NOMO-1 treated with DMSO at 0.1 percent for 48 hours (cell line): Measurements from ENCODE around the gene PTBP1.
A peak's percentile ranks its signal among the peaks of the same experiment; 100 is the strongest.
"Not testable (repeated sequence)": the region's sequence is repeated elsewhere in the genome, so short reads cannot be mapped to it uniquely, and the experiment has no call there.

ENCODE experiments used
- DNase-seq: peaks from one replicate; lab custom pipeline; 2025; ENCODE audit not compliant: unreplicated experiment; lab: John Stamatoyannopoulos, UW

PTBP1 gene

DNA sequence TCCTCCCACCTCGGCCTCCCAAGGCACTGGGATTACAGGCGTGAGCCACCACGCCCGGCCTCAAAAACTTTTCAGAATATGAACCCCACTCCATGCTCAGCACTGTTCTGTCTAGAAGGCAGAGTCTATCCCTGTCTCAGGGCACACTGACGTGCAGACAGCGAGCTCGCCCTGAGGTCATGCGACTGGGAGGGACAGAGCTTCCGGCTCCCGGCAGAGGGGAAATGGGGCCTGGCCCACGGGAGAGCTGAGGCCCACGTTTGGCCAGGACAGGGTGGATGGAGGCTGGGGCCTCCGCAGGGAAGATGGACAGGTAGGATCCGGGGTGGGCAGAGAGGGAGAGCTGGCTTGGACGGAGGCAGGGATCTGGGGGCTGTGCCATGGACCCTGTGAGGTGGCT is 27.6 kb downstream of the PTBP1 start:
- peak; percentile 64 for DNase-seq

DNA sequence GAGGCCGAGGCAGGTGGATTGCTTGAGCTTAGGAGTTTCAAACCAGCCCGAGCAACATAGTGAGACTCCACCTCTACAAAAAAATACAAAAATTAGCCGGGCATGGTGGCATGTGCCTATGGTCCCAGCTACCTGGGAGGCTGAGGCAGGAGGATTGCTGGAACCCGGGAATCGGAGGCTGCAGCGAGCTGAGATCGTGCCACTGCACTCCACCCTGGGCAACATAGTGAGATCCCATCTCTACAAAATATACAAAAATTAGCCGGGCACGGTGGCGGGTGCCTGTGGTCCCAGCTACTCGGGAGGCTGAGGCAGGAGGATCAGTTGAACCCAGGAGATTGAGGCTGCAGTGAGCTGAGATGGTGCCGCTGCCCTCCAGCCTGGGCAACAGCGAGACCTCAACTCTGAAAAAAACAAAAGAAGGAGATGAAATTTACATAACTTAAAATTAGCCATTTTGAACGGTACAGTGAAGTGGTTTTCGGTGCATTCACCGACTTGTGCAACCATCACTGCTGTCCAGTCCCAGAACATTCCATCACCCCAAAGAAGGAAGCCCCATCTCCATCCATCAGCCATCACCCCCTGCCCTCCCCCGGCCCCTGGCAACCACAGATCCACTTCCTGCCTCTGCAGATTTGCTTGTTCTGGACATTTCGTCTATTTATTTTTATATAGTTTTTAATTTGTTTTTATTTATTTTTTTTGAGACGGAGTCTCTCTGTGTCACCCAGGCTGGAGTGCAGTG is 28.8 kb downstream of the PTBP1 start:
- peak; percentile 47 for DNase-seq

DNA sequence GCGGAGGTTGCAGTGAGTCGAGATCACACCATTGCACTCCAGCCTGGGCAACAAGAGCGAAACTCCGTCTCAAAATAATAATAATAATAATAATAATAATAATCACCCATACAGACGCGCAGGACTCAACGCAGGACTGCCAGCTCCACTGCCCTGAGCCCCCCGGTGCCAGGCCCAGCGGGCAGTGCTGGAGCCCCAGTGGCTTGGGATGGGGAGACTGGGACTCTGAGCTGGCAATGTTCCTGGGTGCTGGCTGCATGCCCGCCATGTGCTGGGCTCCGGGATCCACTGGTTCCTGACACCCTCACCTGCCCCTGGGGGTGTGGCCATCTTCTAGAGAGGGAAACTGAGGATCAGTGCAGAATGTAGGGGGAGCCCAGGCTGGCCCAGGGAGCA is 30.1 kb downstream of the PTBP1 start:
- DNase-seq, result no peak

DNA sequence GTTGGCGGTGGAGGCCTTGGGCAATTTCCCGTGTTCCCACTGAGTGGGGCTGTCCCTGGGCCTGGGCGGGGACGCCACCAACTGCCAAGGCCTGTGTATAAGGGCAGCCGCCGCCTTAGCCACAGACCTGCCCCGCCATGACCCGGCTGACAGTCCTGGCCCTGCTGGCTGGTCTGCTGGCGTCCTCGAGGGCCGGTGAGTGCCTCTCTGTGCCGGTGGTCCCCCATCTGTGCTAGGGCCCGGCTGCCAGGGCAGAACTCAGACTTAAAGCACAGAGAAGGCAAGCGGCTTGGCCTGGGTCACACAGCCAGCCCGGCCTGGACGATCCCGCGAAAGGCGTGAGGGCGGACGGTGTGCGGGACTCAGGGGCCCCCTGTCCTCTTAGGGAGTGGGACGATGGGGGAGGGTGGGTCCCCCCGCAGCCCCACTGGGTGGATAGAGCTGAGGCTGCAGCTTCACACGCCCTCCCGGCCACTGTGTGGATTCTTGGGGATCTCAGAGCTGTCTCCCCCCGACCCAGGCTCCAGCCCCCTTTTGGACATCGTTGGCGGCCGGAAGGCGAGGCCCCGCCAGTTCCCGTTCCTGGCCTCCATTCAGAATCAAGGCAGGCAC is 30.6 kb downstream of the PTBP1 start, which contains the start of gene AZU1:
TSS of gene AZU1 (plus strand) at position 128 of the 612 bp plus-strand sequence. CDS start at position 138, 10 bp downstream.
- peak; percentile 80 for DNase-seq

DNA sequence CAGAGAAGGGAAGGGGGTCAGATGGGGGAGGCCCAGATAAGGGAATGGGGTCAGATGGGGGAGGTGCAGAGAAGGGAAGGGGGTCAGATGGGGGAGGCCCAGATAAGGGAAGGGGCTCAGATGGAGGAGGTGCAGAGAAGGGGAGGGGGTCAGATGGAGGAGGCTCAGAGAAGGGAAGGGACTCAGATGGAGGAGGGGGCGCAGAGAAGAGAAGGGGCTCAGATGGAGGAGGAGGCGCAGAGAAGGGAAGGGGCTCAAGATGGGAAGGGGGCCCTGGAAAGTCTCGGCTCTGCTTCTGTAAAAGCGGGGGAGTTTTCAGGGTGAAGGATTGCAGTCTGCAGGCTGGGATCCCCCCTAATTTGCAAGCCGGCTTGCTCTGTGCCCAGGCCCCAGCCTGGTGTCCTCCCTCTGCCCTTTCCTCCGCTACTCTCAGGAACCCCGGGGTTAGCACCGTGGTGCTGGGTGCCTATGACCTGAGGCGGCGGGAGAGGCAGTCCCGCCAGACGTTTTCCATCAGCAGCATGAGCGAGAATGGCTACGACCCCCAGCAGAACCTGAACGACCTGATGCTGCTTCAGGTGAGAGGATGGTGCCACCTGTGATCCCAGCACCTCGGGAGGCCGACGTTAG is 32.0 kb downstream of the PTBP1 start:
- DNase-seq, result no peak

DNA sequence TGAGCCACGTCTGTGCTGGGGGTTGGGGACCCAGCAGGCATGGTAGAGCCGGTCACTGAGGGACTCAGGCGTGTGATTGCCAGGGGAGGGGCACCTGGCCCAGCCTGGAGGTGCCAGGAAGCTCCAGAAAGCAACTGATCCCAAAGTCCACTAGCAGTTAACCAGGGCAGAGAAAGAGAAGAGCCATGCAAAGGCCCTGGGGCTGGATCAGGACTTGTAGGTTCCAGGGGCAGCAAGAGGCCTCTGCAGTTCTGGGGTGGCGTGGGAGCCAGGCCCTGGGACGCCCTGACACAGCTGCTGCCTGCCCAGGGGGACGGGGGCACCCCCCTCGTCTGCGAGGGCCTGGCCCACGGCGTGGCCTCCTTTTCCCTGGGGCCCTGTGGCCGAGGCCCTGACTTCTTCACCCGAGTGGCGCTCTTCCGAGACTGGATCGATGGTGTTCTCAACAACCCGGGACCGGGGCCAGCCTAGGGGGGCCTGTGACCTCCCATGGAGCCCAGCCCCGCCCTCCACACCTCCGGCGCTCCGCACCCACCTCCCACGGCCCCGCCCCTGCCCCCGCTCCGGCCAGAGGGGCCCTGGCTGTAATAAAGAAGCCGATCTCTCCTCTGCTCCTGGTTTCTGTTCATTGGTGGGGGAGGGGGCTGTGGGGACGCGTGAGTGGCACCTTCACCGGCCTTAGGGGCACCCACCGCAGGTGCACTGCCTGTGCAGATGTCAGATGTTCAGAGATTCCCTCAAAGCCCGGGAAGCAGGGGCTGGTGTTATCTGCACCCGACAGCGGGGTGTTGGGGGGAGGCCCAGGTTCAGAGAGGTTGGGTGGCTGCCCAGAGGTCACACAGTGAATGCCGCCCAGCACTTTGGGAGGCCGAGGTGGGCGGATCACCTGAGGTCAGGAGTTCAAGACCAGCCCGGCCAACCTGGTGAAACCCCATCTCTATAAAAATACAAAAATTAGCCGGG is 34.4 kb downstream of the PTBP1 start:
- DNase-seq, result no peak

DNA sequence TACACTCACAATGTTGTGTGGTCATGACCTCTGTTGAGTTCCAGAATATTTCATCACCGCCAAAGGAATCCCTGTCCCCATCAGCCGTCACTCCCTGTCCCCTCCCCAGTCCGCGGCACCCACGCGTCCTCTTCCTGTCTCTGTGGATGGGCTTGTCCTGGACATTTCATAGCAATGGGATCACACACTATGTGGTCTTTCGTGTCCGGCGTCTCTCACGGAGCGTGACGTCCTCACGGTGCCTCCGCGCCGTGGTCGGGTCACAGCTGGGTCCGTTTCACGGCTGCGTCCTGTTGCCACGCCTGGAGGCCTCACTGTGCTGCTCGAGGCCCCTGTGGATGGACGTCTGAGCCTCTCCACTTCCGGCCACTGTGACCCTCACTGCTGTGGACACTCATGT is 37.0 kb downstream of the PTBP1 start:
- no peak for DNase-seq

DNA sequence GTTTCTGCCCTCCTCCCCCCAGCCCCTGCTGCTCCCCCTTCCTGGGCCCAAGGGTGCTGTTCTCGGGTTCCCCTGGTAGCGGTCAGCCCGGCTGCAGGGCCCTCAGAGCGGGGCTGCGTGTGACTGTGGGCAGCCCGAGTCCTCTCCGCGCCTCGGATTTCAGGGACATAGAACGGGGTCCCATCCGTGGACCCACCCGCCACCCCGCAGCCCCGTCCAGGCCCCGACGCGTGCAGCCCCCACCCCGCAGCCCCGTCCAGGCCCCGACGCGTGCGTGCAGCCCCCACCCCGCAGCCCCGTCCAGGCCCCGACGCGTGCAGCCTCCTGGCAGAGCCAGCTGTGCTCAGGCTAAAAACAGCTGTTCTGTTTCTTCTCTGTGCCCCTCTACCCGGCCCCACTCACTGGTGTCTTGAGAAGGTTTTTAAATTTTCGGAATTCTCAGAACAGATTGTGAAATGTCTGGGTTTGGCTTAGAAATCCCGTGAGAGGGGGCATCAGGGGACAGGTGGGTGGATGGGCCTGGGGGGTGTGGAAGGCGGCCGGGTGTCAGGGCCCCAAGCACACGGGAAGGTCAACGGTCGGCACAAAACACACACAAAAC is 38.1 kb downstream of the PTBP1 start:
- DNase-seq, result no peak

DNA sequence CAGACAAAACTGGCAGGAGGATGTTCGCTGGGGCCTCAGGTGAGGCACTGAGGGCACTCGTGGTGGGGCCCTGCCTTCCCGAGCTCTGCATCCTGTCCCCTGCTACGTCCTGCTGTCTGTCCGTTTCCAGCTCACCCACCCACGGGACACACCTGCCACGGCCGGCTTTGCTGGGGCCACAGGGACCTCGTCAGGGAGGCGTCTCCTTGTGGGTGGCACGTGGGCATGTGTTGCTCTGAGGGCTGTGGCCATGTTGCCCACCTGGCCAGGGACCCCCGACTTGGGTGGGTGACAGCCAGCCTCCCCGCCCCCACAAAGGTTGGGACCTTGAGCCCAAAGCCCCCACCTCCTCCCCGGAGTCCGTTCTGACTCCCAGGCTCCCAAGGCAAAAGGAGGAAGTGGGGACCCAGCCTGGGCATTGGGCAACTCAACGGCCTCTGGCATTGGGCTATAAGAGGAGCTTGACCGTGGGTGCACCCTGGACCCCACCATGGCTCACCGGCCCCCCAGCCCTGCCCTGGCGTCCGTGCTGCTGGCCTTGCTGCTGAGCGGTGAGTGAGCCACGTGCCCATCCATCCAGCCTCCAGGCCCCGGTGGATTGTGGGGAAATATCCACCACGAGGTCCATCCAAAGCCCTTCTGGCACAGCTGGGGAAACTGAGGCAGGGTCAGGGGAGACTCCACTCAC is 43.4 kb downstream of the PTBP1 start, which contains the start of gene PRTN3:
TSS of gene PRTN3 (plus strand) at position 481 of the 688 bp plus-strand sequence. CDS start at position 491, 10 bp downstream.
- DNase-seq, result peak; percentile 61

DNA sequence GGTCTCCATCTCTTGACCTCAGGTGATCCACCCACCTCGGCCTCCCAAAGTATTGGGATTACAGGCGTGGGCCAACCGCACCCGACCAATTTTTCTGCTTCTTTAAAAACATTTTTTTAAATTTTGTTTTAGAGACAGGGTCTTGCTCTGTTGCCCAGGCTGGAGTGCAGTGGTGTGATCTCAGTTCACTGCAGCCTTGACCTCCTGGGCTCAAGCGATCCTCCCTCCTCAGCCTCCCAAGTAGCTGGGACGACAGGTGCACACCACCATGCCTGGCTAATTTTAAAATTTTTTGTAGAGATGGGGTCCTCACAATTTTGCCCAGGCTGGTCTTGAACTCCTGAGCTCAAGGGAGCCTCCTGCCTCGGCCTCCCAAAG is 45.5 kb downstream of the PTBP1 start:
- not testable (repeated sequence) for DNase-seq

DNA sequence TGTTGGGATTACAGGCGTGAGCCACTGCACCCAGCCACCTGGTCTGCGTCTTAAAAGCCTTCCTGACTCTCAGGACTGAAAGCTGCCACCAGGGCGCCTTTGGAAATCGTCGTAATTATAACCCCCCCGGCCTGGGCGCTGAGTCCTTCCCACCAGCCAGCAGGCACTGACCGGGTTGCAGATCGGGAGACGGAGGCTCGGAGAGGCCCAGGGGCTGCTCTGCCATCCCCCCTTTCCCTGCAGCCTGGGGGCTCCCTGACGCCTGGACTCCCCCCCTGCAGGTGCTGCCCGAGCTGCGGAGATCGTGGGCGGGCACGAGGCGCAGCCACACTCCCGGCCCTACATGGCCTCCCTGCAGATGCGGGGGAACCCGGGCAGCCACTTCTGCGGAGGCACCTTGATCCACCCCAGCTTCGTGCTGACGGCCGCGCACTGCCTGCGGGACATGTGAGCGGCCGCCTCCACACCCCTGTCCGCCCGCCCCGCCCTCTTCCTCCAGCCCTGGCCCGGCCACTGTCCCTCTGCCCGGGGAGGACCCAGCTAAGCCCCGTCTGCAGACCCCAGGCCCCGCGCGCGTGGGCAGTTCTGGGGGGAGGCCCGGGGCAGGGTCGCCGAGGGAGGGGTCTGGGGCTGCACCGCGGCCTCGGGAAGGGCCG is 46.1 kb downstream of the PTBP1 start:
- peak; percentile 28 for DNase-seq

DNA sequence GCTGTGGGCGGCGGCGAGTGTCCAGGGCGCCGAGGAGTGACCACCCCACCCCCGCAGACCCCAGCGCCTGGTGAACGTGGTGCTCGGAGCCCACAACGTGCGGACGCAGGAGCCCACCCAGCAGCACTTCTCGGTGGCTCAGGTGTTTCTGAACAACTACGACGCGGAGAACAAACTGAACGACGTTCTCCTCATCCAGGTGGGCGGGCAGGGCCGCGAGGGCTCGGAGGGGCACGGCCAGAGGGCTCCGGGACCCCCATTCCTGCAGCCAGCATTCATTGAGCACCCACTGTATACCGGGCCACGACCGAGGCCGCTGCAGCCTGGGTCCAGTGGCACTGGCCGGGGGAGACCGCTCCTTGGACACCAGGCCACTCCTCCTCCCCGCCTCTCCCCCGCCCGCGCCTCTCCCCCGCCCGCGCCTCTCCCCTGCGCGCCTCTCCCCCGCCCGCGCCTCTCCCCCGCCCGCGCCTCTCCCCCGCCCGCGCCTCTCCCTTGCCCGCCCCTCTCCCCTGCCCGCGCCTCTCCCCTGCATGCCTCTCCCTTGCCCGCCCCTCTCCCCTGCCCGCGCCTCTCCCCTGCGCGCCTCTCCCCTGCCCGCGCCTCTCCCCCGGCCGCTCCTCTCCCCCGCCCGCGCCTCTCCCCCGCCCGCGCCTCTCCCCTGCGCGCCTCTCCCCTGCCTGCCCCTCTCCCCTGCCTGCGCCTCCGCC is 46.7 kb downstream of the PTBP1 start:
- DNase-seq, result no peak

DNA sequence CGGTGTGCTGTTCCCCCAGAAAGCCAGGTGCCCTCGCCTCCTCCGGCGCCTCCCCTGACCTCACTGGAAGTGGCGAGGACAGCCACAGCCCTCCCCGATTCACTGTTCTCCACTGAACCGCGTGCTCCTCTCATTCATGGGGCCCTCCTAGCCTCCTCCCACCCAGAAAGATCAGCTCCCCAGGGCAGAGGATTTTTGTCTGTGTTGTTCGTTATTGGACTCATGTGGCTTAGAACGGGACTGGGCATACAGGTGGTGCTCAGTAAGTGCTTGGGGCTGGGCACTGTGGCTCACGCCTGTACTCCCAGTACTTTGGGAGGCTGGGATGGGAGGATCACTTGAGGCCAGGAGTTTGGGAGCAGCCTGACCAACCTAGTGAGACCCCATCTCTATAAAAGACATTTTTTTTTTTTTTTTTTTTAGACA is 47.3 kb downstream of the PTBP1 start:
- DNase-seq, result no peak

DNA sequence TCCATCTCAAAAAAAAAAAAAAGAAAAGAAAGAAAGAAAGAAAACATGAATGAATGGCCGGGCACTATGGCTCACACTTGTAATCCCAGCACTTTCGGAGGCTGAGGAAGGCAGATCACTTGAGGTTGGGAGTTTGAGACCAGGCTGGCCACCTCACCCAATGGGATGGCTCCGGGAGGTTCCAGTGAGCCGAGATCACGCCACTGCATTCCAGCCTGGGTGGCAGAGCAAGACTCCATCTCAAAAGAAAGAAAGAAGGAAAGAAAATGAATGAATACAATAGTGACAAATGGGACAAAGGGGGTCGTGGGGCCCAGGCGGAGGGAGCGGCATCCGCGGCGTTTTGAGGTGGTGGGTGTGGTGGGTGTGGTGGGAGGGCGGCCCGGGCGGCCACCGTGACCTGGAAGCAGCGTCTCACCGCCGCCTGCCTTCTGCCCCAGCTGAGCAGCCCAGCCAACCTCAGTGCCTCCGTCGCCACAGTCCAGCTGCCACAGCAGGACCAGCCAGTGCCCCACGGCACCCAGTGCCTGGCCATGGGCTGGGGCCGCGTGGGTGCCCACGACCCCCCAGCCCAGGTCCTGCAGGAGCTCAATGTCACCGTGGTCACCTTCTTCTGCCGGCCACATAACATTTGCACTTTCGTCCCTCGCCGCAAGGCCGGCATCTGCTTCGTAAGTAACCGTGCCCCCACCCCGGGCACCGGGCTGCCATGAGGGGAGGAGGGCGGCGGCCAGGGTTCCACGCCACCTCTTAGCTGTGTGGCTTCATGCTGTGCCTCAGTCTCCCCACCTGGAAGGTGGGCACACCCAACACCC is 48.7 kb downstream of the PTBP1 start:
- DNase-seq, result no peak

DNA sequence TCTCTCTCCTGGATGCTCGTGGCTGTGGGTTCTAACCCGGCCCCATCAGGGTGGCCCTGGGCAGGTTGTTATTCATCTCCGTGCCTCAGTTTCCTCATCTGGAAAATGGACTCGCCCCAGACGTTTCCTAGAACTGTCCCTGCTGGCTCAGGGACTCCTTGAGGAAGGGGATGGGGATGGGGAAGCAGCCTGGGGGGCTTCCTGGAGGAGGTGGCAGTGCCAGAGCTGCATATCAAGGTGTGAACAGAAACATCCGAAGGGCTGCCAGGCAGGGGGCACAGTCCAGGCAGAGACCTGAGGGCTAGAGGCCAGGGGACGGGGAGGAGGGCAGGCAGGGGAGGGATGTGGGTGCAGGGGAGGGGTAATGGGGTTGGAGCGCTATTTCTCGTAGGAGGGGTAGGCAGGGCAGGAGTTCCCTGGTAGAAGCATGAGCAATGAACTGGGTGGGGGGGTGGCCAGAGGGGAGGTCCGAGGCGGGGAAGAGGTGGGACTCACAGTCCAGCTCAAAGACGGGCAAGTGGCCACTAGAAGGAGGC is 51.2 kb downstream of the PTBP1 start:
- no peak for DNase-seq

DNA sequence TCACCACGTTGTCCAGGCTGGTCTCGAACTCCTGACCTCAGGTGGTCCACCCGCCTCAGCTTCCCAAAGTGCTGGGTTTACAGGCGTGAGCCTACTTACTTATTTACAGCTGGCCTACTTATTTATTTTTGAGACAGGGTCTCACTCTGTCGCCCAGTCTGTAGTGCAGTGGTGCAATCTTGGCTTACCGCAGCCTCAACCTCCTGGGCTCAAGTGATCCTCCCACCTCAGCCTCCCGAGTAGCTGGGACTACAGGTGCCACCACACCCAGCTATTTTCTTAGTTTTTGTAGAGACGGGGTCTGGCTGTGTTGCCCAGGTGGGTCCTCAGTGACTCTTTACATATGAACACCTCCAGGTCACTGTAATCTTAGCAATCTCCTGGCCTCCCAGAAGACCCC is 51.9 kb downstream of the PTBP1 start:
- not testable (repeated sequence) for DNase-seq

DNA sequence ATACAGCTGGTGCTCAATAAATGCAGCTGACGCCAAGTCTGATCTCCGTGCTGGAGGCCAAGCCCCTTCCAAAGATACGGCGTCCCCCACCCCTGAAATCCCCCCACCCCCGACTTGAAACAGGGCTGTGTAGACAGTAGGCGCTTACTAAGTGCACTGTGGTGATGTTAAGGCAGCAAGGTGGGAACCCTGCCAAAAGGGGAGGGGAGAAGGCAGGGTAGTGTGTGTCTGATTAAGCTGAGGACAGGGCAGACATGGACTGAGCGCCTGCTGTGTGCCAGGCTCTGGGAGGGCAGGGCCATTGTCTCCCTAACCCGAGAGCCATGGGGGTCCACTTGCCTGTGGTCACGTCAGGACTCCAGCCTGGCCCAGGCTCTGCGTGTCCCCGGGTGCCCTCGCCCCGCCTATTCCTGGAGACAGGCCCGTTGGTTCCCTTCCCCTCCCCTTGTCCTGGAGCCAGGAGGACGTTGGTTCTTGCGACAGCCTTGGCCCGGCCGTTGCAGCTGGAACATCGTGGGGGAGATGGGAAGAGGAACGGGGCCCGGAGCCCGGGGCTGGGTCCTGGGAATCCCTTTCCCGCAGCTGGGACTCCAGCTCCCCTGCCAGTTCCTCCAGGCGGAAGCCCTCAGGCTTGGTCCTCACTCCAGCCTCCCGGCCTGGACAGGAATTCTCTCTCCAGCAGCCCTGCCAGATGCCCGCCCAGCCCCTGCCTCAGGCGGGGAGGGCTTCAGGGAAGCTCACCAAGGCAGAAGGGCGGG is 53.1 kb downstream of the PTBP1 start:
- DNase-seq, result peak; percentile 45
